Nephron (organoid): Measurements from ENCODE around the gene HDGF.

Experiments
- H3K27ac Mint-ChIP-seq, 3 experiments: 2 replicates each; pipeline ENCODE4 v1.8.0; 2020; ENCODE audit warnings: mixed read lengths in 3 of 3, mild to moderate bottlenecking in 2 of 3, moderate library complexity in 1 of 3
- H3K27me3 Mint-ChIP-seq: 2 replicates; pipeline ENCODE4 v1.8.0; 2021; ENCODE audit warnings: low read depth, mild to moderate bottlenecking, moderate library complexity, mixed read lengths
- H3K36me3 Mint-ChIP-seq: 2 replicates; pipeline ENCODE4 v1.8.0; 2020; ENCODE audit warnings: low read depth, mixed read lengths
- H3K4me1 Mint-ChIP-seq: 2 replicates; pipeline ENCODE4 v1.8.0; 2020; ENCODE audit warnings: mixed read lengths
- H3K4me3 Mint-ChIP-seq, 3 experiments: 2 replicates each; pipeline ENCODE4 v1.8.0; 2020; ENCODE audit warnings: mild to moderate bottlenecking in 3 of 3, mixed read lengths in 3 of 3, moderate library complexity in 2 of 3
- H3K9me3 Mint-ChIP-seq: 2 replicates; pipeline ENCODE4 v1.8.0; 2020; ENCODE audit warnings: mixed read lengths
- TF ChIP-seq, protein P1 (sequence below), 3 experiments: fragments of 200-600 bp; sonication (generic); IDR thresholded peaks; one replicate each; pipeline ENCODE4 v1.5.0; 2021; ENCODE audit warnings: antibody characterized with exemption in 3 of 3; ENCODE audit not compliant: unreplicated experiment in 3 of 3

Gene HDGF

GRCh38 chr1:156740237-156740740 is 11.2 kb downstream of the HDGF start:
- TF ChIP-seq, protein P1, sequence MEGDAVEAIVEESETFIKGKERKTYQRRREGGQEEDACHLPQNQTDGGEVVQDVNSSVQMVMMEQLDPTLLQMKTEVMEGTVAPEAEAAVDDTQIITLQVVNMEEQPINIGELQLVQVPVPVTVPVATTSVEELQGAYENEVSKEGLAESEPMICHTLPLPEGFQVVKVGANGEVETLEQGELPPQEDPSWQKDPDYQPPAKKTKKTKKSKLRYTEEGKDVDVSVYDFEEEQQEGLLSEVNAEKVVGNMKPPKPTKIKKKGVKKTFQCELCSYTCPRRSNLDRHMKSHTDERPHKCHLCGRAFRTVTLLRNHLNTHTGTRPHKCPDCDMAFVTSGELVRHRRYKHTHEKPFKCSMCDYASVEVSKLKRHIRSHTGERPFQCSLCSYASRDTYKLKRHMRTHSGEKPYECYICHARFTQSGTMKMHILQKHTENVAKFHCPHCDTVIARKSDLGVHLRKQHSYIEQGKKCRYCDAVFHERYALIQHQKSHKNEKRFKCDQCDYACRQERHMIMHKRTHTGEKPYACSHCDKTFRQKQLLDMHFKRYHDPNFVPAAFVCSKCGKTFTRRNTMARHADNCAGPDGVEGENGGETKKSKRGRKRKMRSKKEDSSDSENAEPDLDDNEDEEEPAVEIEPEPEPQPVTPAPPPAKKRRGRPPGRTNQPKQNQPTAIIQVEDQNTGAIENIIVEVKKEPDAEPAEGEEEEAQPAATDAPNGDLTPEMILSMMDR (IDR thresholded peaks at IDR 0.05; ENCODE audit: unreplicated experiment in 3 of 3): no peak
- Mint-ChIP-seq H3K4me1 (peaks cover 30% of the 10 kb centered on the region), H3K27me3 (no peaks in the 10 kb centered on the region), H3K36me3 (peaks cover 20% of the 10 kb centered on the region), H3K27ac (peak overlapping the region; percentile 94 to 96 (median 96)), H3K4me3 (peak overlapping the region; percentile 93 to 96 (median 94)), H3K9me3 (no peaks in the 10 kb centered on the region)

DNA sequence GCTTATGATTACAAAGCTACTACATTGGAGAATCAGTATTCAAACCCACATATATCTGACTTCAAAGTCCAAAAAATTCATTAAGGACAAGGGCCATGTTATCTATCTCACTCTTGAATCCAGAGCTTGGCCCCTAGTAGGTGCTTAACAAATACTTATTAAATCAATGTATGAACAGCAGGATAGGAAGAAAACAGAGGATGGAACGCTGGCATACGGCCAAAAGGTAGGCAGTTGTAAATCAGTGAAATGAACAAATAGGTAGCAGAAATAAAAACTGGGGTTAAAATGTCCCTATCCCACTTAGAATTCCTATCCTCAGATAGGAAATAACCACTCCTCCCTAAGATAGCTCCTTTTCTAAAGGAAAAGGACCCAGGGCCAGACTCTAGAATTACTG is 12.6 kb downstream of the HDGF start:
- no peaks in the 10 kb centered on the region for H3K9me3 Mint-ChIP-seq
- H3K27me3 Mint-ChIP-seq: no peaks in the 10 kb centered on the region
- peaks cover 20% of the 10 kb centered on the region for H3K36me3 Mint-ChIP-seq
- H3K4me3 Mint-ChIP-seq: peak overlapping the region; percentile 74 to 85 (median 74)
- H3K4me1 Mint-ChIP-seq: peaks cover 28% of the 10 kb centered on the region
- TF ChIP-seq, protein P1 (IDR thresholded peaks at IDR 0.05; ENCODE audit: unreplicated experiment in 3 of 3): no peak
- H3K27ac Mint-ChIP-seq: peak overlapping the region in 1 of 3 experiments; percentile 40

- no peaks in the 10 kb centered on the region for H3K27me3 Mint-ChIP-seq
- peak overlapping the region; percentile 50 to 85 (median 74) for H3K4me3 Mint-ChIP-seq
- TF ChIP-seq, protein P1 (IDR thresholded peaks at IDR 0.05; ENCODE audit: unreplicated experiment in 3 of 3): no peak
- H3K4me1 Mint-ChIP-seq: peaks cover 28% of the 10 kb centered on the region
- H3K27ac Mint-ChIP-seq: peak overlapping the region in 1 of 3 experiments; percentile 40
- peaks cover 20% of the 10 kb centered on the region for H3K36me3 Mint-ChIP-seq
- H3K9me3 Mint-ChIP-seq: no peaks in the 10 kb centered on the region
Measured at GRCh38 chr1:156738407-156738806, 13.1 kb downstream of the HDGF start.

DNA sequence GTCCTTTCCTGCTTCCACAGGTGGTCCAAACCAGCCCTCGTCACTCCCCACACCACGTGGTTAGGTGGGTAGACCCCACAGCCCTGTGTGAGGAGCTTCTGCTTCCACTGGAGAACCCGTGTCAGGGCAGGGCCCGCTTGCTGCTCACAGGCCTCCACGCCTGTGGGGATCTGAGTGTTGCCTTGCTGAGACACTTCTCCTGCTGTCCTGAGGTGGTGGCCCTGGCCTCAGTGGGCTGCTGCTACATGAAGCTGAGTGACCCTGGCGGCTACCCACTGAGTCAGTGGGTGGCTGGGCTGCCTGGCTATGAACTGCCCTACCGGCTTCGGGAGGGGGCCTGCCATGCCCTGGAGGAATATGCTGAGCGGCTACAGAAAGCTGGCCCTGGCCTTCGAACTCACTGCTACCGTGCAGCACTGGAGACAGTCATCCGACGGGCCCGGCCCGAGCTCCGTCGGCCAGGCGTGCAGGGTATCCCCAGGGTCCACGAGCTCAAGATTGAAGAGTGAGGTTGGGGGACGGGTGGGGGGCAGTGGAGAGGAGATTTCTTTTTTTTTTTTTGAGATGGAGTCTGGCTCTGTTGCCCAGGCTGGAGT is 17.4 kb downstream of the HDGF start:
- H3K27ac Mint-ChIP-seq: no peak overlapping the region
- H3K4me3 Mint-ChIP-seq: no peak overlapping the region
- peaks cover 15% of the 10 kb centered on the region for H3K4me1 Mint-ChIP-seq
- H3K27me3 Mint-ChIP-seq: no peaks in the 10 kb centered on the region
- no peaks in the 10 kb centered on the region for H3K9me3 Mint-ChIP-seq
- H3K36me3 Mint-ChIP-seq: peaks cover 11% of the 10 kb centered on the region
- TF ChIP-seq, protein P1 (IDR thresholded peaks at IDR 0.05; ENCODE audit: unreplicated experiment in 3 of 3): no peak

DNA sequence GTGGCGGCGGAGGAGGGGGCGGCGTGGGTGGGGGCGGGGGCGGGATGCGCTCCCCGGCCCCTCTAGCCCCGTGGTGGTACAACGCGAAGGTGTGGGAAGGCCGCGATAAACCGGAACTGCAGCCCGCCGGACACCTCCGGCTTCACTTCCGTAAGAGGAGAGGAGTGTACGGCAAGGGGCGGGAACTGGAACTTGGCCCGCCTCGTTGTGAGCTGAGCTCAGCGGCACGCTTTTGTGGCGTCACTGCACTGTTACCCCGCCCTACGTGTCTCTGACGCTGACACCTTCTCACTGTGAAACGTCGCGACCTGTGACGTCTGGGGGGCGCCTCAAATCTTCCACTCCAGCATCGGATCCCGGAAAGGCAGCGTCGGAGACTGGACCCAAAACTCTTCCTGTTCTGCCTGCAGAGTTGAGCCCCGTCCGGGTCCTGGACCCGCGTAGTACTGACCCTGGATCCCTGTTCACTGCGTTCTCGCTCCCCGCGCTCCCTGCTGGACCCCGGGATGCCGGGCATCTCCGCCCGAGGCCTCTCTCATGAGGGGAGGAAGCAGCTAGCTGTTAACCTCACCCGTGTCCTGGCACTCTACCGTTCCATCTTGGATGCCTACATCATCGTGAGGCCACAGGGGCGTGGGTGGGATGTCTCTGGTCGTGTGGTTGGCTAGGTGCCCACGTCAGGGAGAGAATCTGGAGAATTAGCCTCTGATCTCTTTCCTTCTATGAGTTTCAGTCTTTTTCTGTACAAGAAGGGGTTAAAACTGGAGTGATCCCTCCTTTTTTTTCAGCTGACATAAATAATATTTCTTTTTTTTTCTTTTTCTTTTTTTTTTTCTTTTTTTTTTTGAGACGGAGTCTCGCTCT is 22.6 kb downstream of the HDGF start, which contains the start of gene ISG20L2:
ISG20L2 (minus strand) TSS at position 168 of the 864 bp plus-strand sequence. CDS start 1,114 bp downstream, outside the sequence.
- no peaks in the 10 kb centered on the region for H3K27me3 Mint-ChIP-seq
- TF ChIP-seq, protein P1 (IDR thresholded peaks at IDR 0.05; ENCODE audit: unreplicated experiment in 3 of 3): no peak
- peak within 1 kb of the TSS; percentile 85 to 94 (median 91) for H3K27ac Mint-ChIP-seq
- peaks cover 14% of the 10 kb centered on the region for H3K36me3 Mint-ChIP-seq
- H3K4me1 Mint-ChIP-seq: peaks cover 23% of the 10 kb centered on the region
- no peaks in the 10 kb centered on the region for H3K9me3 Mint-ChIP-seq
- H3K4me3 Mint-ChIP-seq: no peak within 1 kb of the TSS
